BE2C (cell line): Measurements from ENCODE around the gene TMEM156.

Experiments used
- DNase-seq: peaks from one replicate; pipeline ENCODE4 v3.0.0-alpha.2; 2020
- H3K27me3 ChIP-seq: fragments of 250-450 bp; sonication (Bioruptor Pico); 2 replicates; pipeline ENCODE4 v1.5.1; 2020; ENCODE audit warnings: mild to moderate bottlenecking
- H3K36me3 ChIP-seq: fragments of 250-450 bp; sonication (Bioruptor Pico); 2 replicates; pipeline ENCODE4 v1.5.1; 2020; ENCODE audit warnings: mild to moderate bottlenecking
- H3K4me1 ChIP-seq: fragments of 250-450 bp; sonication (Bioruptor Pico); 2 replicates; pipeline ENCODE4 v1.5.1; 2020
- H3K4me3 ChIP-seq: 2 replicates; pipeline ENCODE4 v1.5.1; 2011; ENCODE audit warnings: low read depth, low read length
- H3K9me3 ChIP-seq: fragments of 250-450 bp; sonication (Bioruptor Pico); 2 replicates; pipeline ENCODE4 v1.5.1; 2020
- CTCF ChIP-seq: IDR thresholded peaks from 2 replicates; pipeline ENCODE4 v1.5.1; 2012; ENCODE audit warnings: mild to moderate bottlenecking, low read depth, low read length

The TMEM156 gene

GRCh38 chr4:39030725-39031124, 1.5 kb downstream of the TMEM156 start:
- H3K36me3 ChIP-seq: no peaks in the 10 kb centered on the region
- H3K4me1 ChIP-seq: peaks cover 7% of the 10 kb centered on the region
- DNase-seq: no peak
- no peak overlapping the region for H3K4me3 ChIP-seq
- no peak for TF ChIP-seq CTCF
- no peaks in the 10 kb centered on the region for H3K9me3 ChIP-seq
- no peaks in the 10 kb centered on the region for H3K27me3 ChIP-seq

- TF ChIP-seq CTCF: no peak
- Histone ChIP-seq H3K36me3 (no peaks in the 10 kb centered on the region), H3K27me3 (no peaks in the 10 kb centered on the region), H3K4me3 (no peak overlapping the region), H3K9me3 (no peaks in the 10 kb centered on the region), H3K4me1 (peaks cover 7% of the 10 kb centered on the region)
- DNase-seq: no peak
Measured at GRCh38 chr4:39029752-39030694, 2.2 kb downstream of the TMEM156 start.

GRCh38 chr4:39026096-39026495, 6.1 kb downstream of the TMEM156 start:
- DNase-seq: no peak
- H3K4me1 ChIP-seq: no peaks in the 10 kb centered on the region
- no peaks in the 10 kb centered on the region for H3K27me3 ChIP-seq
- no peak overlapping the region for H3K4me3 ChIP-seq
- H3K36me3 ChIP-seq: no peaks in the 10 kb centered on the region
- TF ChIP-seq CTCF: no peak
- no peaks in the 10 kb centered on the region for H3K9me3 ChIP-seq

- TF ChIP-seq CTCF: no peak
- Histone ChIP-seq H3K9me3 (no peaks in the 10 kb centered on the region), H3K4me1 (no peaks in the 10 kb centered on the region), H3K36me3 (no peaks in the 10 kb centered on the region), H3K27me3 (no peaks in the 10 kb centered on the region), H3K4me3 (no peak overlapping the region)
- DNase-seq: no peak
Measured at GRCh38 chr4:39025552-39026085, 6.6 kb downstream of the TMEM156 start.

- no peak for TF ChIP-seq CTCF
- Histone ChIP-seq H3K4me3 (no peak overlapping the region), H3K36me3 (no peaks in the 10 kb centered on the region), H3K4me1 (no peaks in the 10 kb centered on the region), H3K9me3 (no peaks in the 10 kb centered on the region), H3K27me3 (no peaks in the 10 kb centered on the region)
- no peak for DNase-seq
Measured at GRCh38 chr4:39024311-39024865, 7.8 kb downstream of the TMEM156 start.

GRCh38 chr4:39023059-39023458, 9.2 kb downstream of the TMEM156 start:
- H3K4me3 ChIP-seq: no peak overlapping the region
- TF ChIP-seq CTCF: no peak
- H3K4me1 ChIP-seq: no peaks in the 10 kb centered on the region
- H3K27me3 ChIP-seq: no peaks in the 10 kb centered on the region
- DNase-seq: no peak
- no peaks in the 10 kb centered on the region for H3K9me3 ChIP-seq
- H3K36me3 ChIP-seq: no peaks in the 10 kb centered on the region
